BE2C (cell line): ENCODE measurements around the gene EPOP.
"Not testable (repeated sequence)": the region's sequence is repeated elsewhere in the genome, so short reads cannot be mapped to it uniquely, and the experiment has no call there.

Experiments
- DNase-seq: peaks from one replicate; pipeline ENCODE4 v3.0.0-alpha.2; 2020
- H3K27me3 ChIP-seq: fragments of 250-450 bp; sonication (Bioruptor Pico); 2 replicates; pipeline ENCODE4 v1.5.1; 2020; ENCODE audit warnings: mild to moderate bottlenecking
- H3K36me3 ChIP-seq: fragments of 250-450 bp; sonication (Bioruptor Pico); 2 replicates; pipeline ENCODE4 v1.5.1; 2020; ENCODE audit warnings: mild to moderate bottlenecking
- H3K4me1 ChIP-seq: fragments of 250-450 bp; sonication (Bioruptor Pico); 2 replicates; pipeline ENCODE4 v1.5.1; 2020
- H3K4me3 ChIP-seq: 2 replicates; pipeline ENCODE4 v1.5.1; 2011; ENCODE audit warnings: low read depth, low read length
- H3K9me3 ChIP-seq: fragments of 250-450 bp; sonication (Bioruptor Pico); 2 replicates; pipeline ENCODE4 v1.5.1; 2020
- CTCF ChIP-seq: IDR thresholded peaks from 2 replicates; pipeline ENCODE4 v1.5.1; 2012; ENCODE audit warnings: mild to moderate bottlenecking, low read depth, low read length

The EPOP gene

GRCh38 chr17:38637951-38638350, 36.8 kb downstream of the EPOP start:
- no peaks in the 10 kb centered on the region for H3K27me3 ChIP-seq
- H3K4me3 ChIP-seq = no peak overlapping the region
- H3K4me1 ChIP-seq = no peaks in the 10 kb centered on the region
- no peak for TF ChIP-seq CTCF
- H3K36me3 ChIP-seq = no peaks in the 10 kb centered on the region
- no peak for DNase-seq
- no peaks in the 10 kb centered on the region for H3K9me3 ChIP-seq

GRCh38 chr17:38636054-38636453, 38.7 kb downstream of the EPOP start:
- no peaks in the 10 kb centered on the region for H3K27me3 ChIP-seq
- H3K36me3 ChIP-seq = no peaks in the 10 kb centered on the region
- no peaks in the 10 kb centered on the region for H3K4me1 ChIP-seq
- no peak for DNase-seq
- no peaks in the 10 kb centered on the region for H3K9me3 ChIP-seq
- no peak for TF ChIP-seq CTCF
- no peak overlapping the region for H3K4me3 ChIP-seq

GRCh38 chr17:38632334-38632733, 42.4 kb downstream of the EPOP start:
- Histone ChIP-seq H3K4me3 (no peak overlapping the region), H3K27me3 (no peaks in the 10 kb centered on the region), H3K9me3 (no peaks in the 10 kb centered on the region), H3K4me1 (no peaks in the 10 kb centered on the region), H3K36me3 (no peaks in the 10 kb centered on the region)
- no peak for TF ChIP-seq CTCF
- no peak for DNase-seq

- TF ChIP-seq CTCF = no peak
- Histone ChIP-seq H3K36me3 (no peaks in the 10 kb centered on the region), H3K4me1 (no peaks in the 10 kb centered on the region), H3K4me3 (no peak overlapping the region), H3K27me3 (no peaks in the 10 kb centered on the region), H3K9me3 (no peaks in the 10 kb centered on the region)
- peak; percentile 76 for DNase-seq
Observed at GRCh38 chr17:38628441-38628840, 46.3 kb downstream of the EPOP start.

GRCh38 chr17:38627957-38628356, 46.8 kb downstream of the EPOP start:
- no peaks in the 10 kb centered on the region for H3K9me3 ChIP-seq
- H3K36me3 ChIP-seq = no peaks in the 10 kb centered on the region
- H3K4me3 ChIP-seq = no peak overlapping the region
- no peaks in the 10 kb centered on the region for H3K27me3 ChIP-seq
- no peaks in the 10 kb centered on the region for H3K4me1 ChIP-seq
- no peak for TF ChIP-seq CTCF
- DNase-seq = no peak

GRCh38 chr17:38626606-38627226, 48.0 kb downstream of the EPOP start:
- not testable (repeated sequence) for H3K9me3 ChIP-seq, DNase-seq, H3K4me3 ChIP-seq, H3K4me1 ChIP-seq, H3K27me3 ChIP-seq, H3K36me3 ChIP-seq

GRCh38 chr17:38625482-38625881, 49.3 kb downstream of the EPOP start:
- H3K4me1 ChIP-seq = no peaks in the 10 kb centered on the region
- no peak overlapping the region for H3K4me3 ChIP-seq
- H3K27me3 ChIP-seq = no peaks in the 10 kb centered on the region; the same call in 1 of the 2 replicates
- no peak for TF ChIP-seq CTCF
- H3K36me3 ChIP-seq = no peaks in the 10 kb centered on the region
- no peaks in the 10 kb centered on the region for H3K9me3 ChIP-seq
- no peak for DNase-seq

- H3K27me3 ChIP-seq, H3K4me3 ChIP-seq, H3K4me1 ChIP-seq, DNase-seq, H3K9me3 ChIP-seq, H3K36me3 ChIP-seq: not testable (repeated sequence)
Observed at GRCh38 chr17:38624782-38625355, 49.9 kb downstream of the EPOP start.
